Uterus (tissue), 2 donors: ENCODE results near the gene MBTPS2.

Experiments
- POLR2A ChIP-seq, 2 donors: fragments of 450-650 bp; IDR thresholded peaks; one replicate each; pipeline ENCODE4 v1.6.1; 2016; ENCODE audit warnings: antibody characterized with exemption in 2 of 2, mild to moderate bottlenecking in 1 of 2, moderate library complexity in 1 of 2
- TF ChIP-seq, protein P1 (sequence below), 4 experiments: fragments of 200-600 bp in 2 of 4; fragments of 450-650 bp in 2 of 4; sonication (generic) in 2 of 4; IDR thresholded peaks; one replicate each; pipeline ENCODE4 v1.5.1; 2016 to 2019; ENCODE audit warnings: antibody characterized with exemption in 4 of 4, mild to moderate bottlenecking in 2 of 4, moderate library complexity in 1 of 4

DNA sequence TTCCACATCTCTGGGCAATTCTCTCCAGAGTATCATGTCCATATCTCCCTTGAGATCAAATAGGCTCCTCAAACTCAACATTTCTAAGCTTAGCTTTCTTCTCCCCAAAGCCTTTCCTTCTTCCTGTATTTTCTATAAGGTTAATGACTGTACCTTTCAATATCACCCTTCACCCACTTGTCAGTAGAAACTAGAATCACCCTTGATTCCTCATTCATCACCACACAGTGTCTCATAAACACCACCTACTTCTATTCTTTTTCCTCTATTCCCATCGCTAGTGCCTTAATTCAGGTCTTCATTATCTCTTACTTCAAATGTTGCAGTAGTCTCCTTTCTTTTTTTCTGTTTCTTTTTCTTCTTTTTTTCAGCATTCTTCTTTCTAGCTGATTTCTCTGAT lies 72.8 kb downstream of the MBTPS2 start:
- TF ChIP-seq, protein P1, sequence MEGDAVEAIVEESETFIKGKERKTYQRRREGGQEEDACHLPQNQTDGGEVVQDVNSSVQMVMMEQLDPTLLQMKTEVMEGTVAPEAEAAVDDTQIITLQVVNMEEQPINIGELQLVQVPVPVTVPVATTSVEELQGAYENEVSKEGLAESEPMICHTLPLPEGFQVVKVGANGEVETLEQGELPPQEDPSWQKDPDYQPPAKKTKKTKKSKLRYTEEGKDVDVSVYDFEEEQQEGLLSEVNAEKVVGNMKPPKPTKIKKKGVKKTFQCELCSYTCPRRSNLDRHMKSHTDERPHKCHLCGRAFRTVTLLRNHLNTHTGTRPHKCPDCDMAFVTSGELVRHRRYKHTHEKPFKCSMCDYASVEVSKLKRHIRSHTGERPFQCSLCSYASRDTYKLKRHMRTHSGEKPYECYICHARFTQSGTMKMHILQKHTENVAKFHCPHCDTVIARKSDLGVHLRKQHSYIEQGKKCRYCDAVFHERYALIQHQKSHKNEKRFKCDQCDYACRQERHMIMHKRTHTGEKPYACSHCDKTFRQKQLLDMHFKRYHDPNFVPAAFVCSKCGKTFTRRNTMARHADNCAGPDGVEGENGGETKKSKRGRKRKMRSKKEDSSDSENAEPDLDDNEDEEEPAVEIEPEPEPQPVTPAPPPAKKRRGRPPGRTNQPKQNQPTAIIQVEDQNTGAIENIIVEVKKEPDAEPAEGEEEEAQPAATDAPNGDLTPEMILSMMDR (IDR thresholded peaks at IDR 0.05): no peak
- no peak for TF ChIP-seq POLR2A (IDR thresholded peaks at IDR 0.05)
